ENCODE measurements around the gene RABGAP1L.
"Not testable (repeated sequence)": the region's sequence is repeated elsewhere in the genome, so short reads cannot be mapped to it uniquely, and the experiment has no call there.

- not testable (repeated sequence) for TF ChIP-seq CTCF (IDR thresholded peaks at IDR 0.05; ENCODE audit: low read depth, low read length, missing input control); ZBTB33 (IDR thresholded peaks at IDR 0.05)
Observed at GRCh38 chr1:174144397-174144783, 14.9 kb upstream of the RABGAP1L start.

Measured in liver (tissue), 2 donors.